GM12892 (cell line): Measurements from ENCODE around the gene DEGS1. TPM values are rescaled to one million over a fixed set of nuclear protein-coding genes. Genes with fewer than 3 reads are reported as not detected.

Experiments
- DNase-seq: peaks from one replicate; pipeline ENCODE4 v3.0.0; 2011; ENCODE audit not compliant: insufficient read length
- FAIRE-seq: peaks from 2 replicates; lab custom pipeline; 2011; peaks lifted over from hg19 to GRCh38; lab: Jason Lieb, UNC
- POLR2A ChIP-seq: IDR thresholded peaks from 2 replicates; pipeline ENCODE4 v1.6.1; 2011; ENCODE audit warnings: low read depth, low read length, control low read depth
- POLR2AphosphoS5 ChIP-seq: IDR thresholded peaks from 2 replicates; pipeline ENCODE4 v1.6.1; 2011; ENCODE audit warnings: low read depth, low read length, control low read depth
- TAF1 ChIP-seq: IDR thresholded peaks from 2 replicates; pipeline ENCODE4 v1.6.1; 2011; ENCODE audit warnings: low read depth, mild to moderate bottlenecking, control low read depth, low read length, borderline replicate concordance
- polyA plus RNA-seq: library from polyadenylated mRNA; unstranded; fragments of >200 nt; gene quantifications from one replicate; pipeline ENCODE4 v1.2.1, GENCODE V29; 2012; ENCODE audit warnings: missing spikeins, inconsistent platforms; ENCODE audit not compliant: missing spikeins

The DEGS1 gene
- 49.3 TPM for polyA plus RNA-seq

- DNase-seq (peak; percentile 88), FAIRE-seq (peak; percentile 50)
- TF ChIP-seq POLR2A (peak; percentile 88; the same call in 1 of the 2 replicates), POLR2AphosphoS5 (peak; percentile 70), TAF1 (peak; percentile 46)
These were observed at the start of gene DEGS1 for GRCh38 chr1:224182866-224183590. Gene DEGS1 (plus strand): TSS chr1:224183240. CDS start chr1:224183337, 97 bp downstream.

DNA sequence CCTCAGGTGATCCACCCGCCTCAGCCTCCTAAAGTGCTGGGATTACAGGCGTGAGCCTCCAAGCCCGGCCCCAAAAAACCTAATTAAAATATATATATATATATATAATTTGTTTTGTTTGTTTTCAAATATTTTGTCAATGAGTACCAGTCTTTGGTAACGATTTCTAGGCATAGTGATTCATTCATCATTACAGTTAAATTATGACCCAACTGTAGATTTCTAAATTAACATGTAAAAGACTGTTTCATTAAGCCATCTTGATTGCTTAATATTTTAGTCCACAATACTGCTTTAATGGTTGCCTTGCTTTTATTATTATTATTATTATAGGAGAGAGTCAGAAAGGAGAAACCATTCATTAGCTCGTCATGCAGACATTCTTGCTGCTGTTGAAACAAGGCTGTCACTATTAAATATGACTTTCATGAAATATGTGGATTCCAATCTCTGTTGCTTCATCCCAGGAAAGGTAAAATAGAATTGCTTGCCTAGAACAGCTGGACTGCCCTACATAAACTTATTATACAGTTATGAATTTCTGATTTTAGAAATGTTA lies 49.2 kb upstream of the DEGS1 start:
- TF ChIP-seq POLR2AphosphoS5 (no peak), POLR2A (no peak), TAF1 (no peak)
- no peak for DNase-seq
- FAIRE-seq, result no peak

DNA sequence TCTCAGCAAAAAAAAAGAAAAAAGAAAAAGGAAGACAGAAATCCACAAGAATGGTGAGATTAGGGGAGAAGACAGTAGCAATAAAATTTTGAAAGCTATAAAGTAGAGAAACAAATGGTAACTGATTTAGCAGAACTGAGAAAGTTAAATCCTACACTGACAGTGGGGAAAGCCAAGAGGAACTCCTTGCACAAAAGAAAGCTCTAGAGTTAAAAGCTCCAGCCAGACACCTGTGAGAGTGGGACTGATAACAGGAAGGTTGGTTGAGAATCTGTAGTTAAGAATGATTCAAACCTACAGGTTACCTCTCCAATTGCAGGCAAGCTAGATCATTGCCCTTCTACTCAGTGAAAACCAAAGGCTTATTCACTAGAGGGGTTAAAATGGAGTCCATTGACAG lies 45.5 kb upstream of the DEGS1 start:
- DNase-seq (no peak), FAIRE-seq (no peak)
- TF ChIP-seq POLR2A (no peak), TAF1 (no peak), POLR2AphosphoS5 (no peak)

GRCh38 chr1:224138198-224138597 lies 44.8 kb upstream of the DEGS1 start:
- FAIRE-seq, result no peak
- DNase-seq, result no peak
- TF ChIP-seq POLR2AphosphoS5, result no peak
- no peak for TF ChIP-seq TAF1
- TF ChIP-seq POLR2A, result no peak

- FAIRE-seq (no peak), DNase-seq (no peak)
- TF ChIP-seq POLR2AphosphoS5, result no peak
- no peak for TF ChIP-seq POLR2A
- no peak for TF ChIP-seq TAF1
These were observed 41.3 kb upstream of the DEGS1 start for GRCh38 chr1:224141693-224142092.

DNA sequence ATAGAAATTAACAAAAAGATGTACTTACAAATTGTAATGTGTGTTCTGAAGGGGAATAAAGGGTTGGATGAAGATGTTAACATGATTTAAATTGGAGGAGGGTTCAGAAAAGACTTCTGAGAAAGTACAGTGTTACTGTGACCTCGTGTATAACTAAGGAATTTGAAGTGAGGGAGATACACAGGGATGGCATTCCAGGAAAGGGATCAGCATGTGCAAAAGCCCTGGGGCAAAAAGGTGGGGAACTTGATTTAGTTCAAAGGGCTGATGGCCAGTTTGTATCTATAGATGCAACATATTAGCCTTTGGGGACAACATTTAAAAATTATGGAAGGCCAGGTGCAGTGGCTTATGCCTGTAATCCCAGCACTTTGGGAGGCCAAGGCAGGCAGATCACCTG lies 33.3 kb upstream of the DEGS1 start:
- DNase-seq (no peak), FAIRE-seq (no peak)
- no peak for TF ChIP-seq TAF1
- no peak for TF ChIP-seq POLR2AphosphoS5
- no peak for TF ChIP-seq POLR2A

DNA sequence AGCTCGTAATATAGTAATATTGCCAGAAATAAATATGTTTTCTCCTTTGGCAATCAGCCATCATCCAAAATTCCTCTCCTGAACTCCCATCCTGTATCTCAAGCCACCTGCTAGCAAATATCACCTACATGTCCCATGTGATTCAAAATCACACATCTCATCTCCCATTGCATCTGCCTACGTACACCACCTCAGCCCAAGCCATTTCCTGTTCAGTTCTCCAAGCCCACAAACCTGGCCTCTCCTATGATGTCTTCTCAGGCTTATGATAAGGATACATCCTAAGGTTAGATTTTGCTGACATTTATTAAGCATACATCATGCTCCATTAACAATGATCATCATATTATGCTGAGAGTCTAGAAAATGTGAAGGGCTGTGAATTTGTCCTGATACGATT lies 31.9 kb upstream of the DEGS1 start:
- FAIRE-seq (peak; percentile 56), DNase-seq (no peak)

GRCh38 chr1:224157316-224157715 lies 25.7 kb upstream of the DEGS1 start:
- DNase-seq (no peak), FAIRE-seq (no peak)
- TF ChIP-seq POLR2A (no peak), TAF1 (no peak), POLR2AphosphoS5 (no peak)

More for the DNA sequence above, 31.9 kb upstream of the DEGS1 start:
- TF ChIP-seq TAF1 (no peak), POLR2A (no peak), POLR2AphosphoS5 (no peak)

GRCh38 chr1:224159541-224159940 lies 23.5 kb upstream of the DEGS1 start:
- TF ChIP-seq TAF1 (no peak), POLR2AphosphoS5 (no peak), POLR2A (no peak)
- no peak for FAIRE-seq
- DNase-seq, result no peak

DNA sequence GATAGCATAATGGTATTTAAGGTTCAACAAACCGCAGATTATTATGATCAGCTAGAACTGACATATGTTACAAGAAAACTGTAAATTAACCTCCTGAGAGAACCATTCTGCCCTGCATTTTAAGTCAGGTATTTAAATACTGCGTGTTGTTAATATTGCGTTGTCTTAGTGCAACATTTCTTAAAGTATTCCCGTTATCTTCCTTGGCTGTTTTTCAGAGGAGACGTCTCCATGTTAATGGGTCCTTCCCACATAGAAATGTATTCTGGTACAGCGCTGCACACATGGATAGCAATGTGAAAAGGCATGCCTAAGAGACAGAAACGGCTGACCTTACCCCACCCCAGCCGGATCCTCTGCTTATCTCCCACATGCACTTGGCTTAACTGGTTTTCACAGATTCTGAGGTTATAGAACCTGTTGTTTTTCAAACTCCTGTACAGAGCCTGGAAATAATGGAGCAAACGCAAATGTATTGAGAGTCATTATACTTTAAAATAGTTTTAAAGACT lies 22.8 kb upstream of the DEGS1 start:
- no peak for DNase-seq
- FAIRE-seq, result no peak
- TF ChIP-seq POLR2AphosphoS5 (no peak), TAF1 (no peak), POLR2A (no peak)

DNA sequence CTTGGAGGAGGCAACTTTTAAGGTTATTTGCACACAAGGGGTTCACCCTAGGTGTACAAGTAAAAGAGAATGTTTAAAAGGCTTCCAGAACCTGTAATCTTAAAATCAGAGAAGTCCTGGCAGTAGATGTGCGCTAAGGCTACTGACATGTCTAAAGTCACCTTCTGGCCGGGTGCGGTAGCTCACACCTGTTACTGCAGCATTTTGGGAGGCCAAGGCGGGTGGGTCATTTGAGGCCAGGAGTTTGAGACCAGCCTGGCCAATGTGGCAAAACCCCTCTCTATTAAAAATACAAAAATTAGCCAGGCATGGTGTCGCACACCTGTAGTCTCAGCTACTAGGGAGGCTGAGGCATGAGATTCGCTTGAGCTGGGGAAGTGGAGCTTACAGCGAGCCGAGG lies 20.3 kb upstream of the DEGS1 start:
- no peak for DNase-seq
- FAIRE-seq, result no peak
- no peak for TF ChIP-seq POLR2A
- no peak for TF ChIP-seq TAF1
- TF ChIP-seq POLR2AphosphoS5, result no peak

GRCh38 chr1:224163311-224163710 lies 19.7 kb upstream of the DEGS1 start:
- TF ChIP-seq POLR2AphosphoS5 (no peak), TAF1 (no peak), POLR2A (no peak)
- DNase-seq, result no peak
- no peak for FAIRE-seq
